WTC11 (cell line): ENCODE data around the gene NATD1. TPM values are rescaled to one million over a fixed set of nuclear protein-coding genes. Genes with fewer than 3 reads are reported as not detected.

Experiments used
- ATAC-seq: fragments of 200-7000 bp; cut with Tn5 transposase; 2 replicates; pipeline ENCODE4 v1.10.0; 2021; ENCODE audit warnings: mild to moderate bottlenecking, moderate library complexity
- CTCF ChIA-PET: fragments of 300-600 bp; sonication (Branson Sonifier 250); formaldehyde crosslinking; loops from one replicate; lab custom pipeline; 2021; ENCODE audit warnings: antibody characterized with exemption; lab: Charles Lee
- POLR2A ChIA-PET: fragments of 350-600 bp; sonication (Branson Sonifier 250); formaldehyde crosslinking; loops from one replicate; lab custom pipeline; 2021; ENCODE audit warnings: antibody characterized with exemption; lab: Charles Lee
- DNase-seq: peaks from one replicate; pipeline ENCODE4 v3.0.0; 2021; ENCODE audit warnings: low spot score
- H3K27ac Mint-ChIP-seq: 2 replicates; pipeline ENCODE4 v1.8.0; 2021; ENCODE audit warnings: mixed read lengths
- H3K27me3 Mint-ChIP-seq: 2 replicates; pipeline ENCODE4 v1.8.0; 2021; ENCODE audit warnings: low read depth, mild to moderate bottlenecking, moderate library complexity, mixed read lengths
- H3K36me3 Mint-ChIP-seq: 2 replicates; pipeline ENCODE4 v1.8.0; 2021; ENCODE audit warnings: mixed read lengths
- H3K4me1 Mint-ChIP-seq: 2 replicates; pipeline ENCODE4 v1.8.0; 2022; ENCODE audit warnings: mixed read lengths
- H3K4me3 Mint-ChIP-seq: 2 replicates; pipeline ENCODE4 v1.8.0; 2021; ENCODE audit warnings: mild to moderate bottlenecking, moderate library complexity, mixed read lengths
- H3K9me3 Mint-ChIP-seq: 2 replicates; pipeline ENCODE4 v1.8.0; 2021; ENCODE audit warnings: mixed read lengths
- ATF1 ChIP-seq: sonication (generic); formaldehyde crosslinking; IDR thresholded peaks from 2 replicates; pipeline ENCODE4 v1.8.1; 2023; ENCODE audit warnings: mild to moderate bottlenecking, moderate library complexity, missing genetic modification reagents
- CREM ChIP-seq: sonication (generic); formaldehyde crosslinking; IDR thresholded peaks from 2 replicates; pipeline ENCODE4 v1.8.1; 2022; ENCODE audit warnings: mild to moderate bottlenecking, missing genetic modification reagents, moderate library complexity
- FOXK1 ChIP-seq: sonication (generic); formaldehyde crosslinking; IDR thresholded peaks from 2 replicates; pipeline ENCODE4 v1.8.0; 2022; ENCODE audit warnings: mild to moderate bottlenecking, moderate library complexity, missing genetic modification reagents
- KAT7 ChIP-seq: sonication (generic); formaldehyde crosslinking; IDR thresholded peaks from 2 replicates; pipeline ENCODE4 v1.8.1; 2023; ENCODE audit warnings: missing genetic modification reagents, mild to moderate bottlenecking, borderline replicate concordance
- NFE2L1 ChIP-seq: sonication (generic); formaldehyde crosslinking; IDR thresholded peaks from 2 replicates; pipeline ENCODE4 v1.8.1; 2023; ENCODE audit warnings: missing genetic modification reagents
- NR1H2 ChIP-seq: sonication (generic); formaldehyde crosslinking; IDR thresholded peaks from 2 replicates; pipeline ENCODE4 v1.9.0; 2021; ENCODE audit warnings: mild to moderate bottlenecking, moderate library complexity, missing genetic modification reagents
- SP1 ChIP-seq: sonication (generic); formaldehyde crosslinking; conservative IDR thresholded peaks from 2 replicates; pipeline ENCODE4 v1.8.1; 2022; ENCODE audit warnings: missing genetic modification reagents
- ZNF219 ChIP-seq: sonication (generic); formaldehyde crosslinking; IDR thresholded peaks from 2 replicates; pipeline ENCODE4 v1.8.0; 2023; ENCODE audit warnings: missing genetic modification reagents, mild to moderate bottlenecking, borderline replicate concordance
- total RNA-seq: library from RNA; stranded (reverse); gene quantifications from 3 replicates; pipeline ENCODE4 v1.2.3, GENCODE V29; 2021
- TF ChIP-seq, protein P1 (sequence below): sonication (generic); formaldehyde crosslinking; IDR thresholded peaks from 2 replicates; pipeline ENCODE4 v1.8.0; 2022; ENCODE audit warnings: missing genetic modification reagents
- TF ChIP-seq, protein P2 (sequence below): sonication (generic); formaldehyde crosslinking; IDR thresholded peaks from 2 replicates; pipeline ENCODE4 v1.8.0; 2023; ENCODE audit warnings: missing genetic modification reagents, mild to moderate bottlenecking, borderline replicate concordance
- TF ChIP-seq, protein P3 (sequence below): fragments of 250-450 bp; sonication (Bioruptor Pico); IDR thresholded peaks from 2 replicates; pipeline ENCODE4 v1.9.0; 2021; ENCODE audit warnings: moderate library complexity, mild to moderate bottlenecking, inconsistent platforms, borderline replicate concordance
- TF ChIP-seq, protein P4 (sequence below): fragments of 250-450 bp; sonication (Bioruptor Pico); IDR thresholded peaks from 2 replicates; pipeline ENCODE4 v1.8.0; 2021; ENCODE audit warnings: mild to moderate bottlenecking
- TF ChIP-seq, protein P5 (sequence below): sonication (generic); formaldehyde crosslinking; IDR thresholded peaks from 2 replicates; pipeline ENCODE4 v1.8.1; 2022; ENCODE audit warnings: low read depth, missing genetic modification reagents, borderline replicate concordance
- TF ChIP-seq, protein P6 (sequence below): sonication (generic); formaldehyde crosslinking; IDR thresholded peaks from 2 replicates; pipeline ENCODE4 v1.8.1; 2022; ENCODE audit warnings: mild to moderate bottlenecking, moderate library complexity, missing genetic modification reagents

The NATD1 gene
- total RNA-seq, 1 experiment from 2014 or later: 10.1 TPM

DNA sequence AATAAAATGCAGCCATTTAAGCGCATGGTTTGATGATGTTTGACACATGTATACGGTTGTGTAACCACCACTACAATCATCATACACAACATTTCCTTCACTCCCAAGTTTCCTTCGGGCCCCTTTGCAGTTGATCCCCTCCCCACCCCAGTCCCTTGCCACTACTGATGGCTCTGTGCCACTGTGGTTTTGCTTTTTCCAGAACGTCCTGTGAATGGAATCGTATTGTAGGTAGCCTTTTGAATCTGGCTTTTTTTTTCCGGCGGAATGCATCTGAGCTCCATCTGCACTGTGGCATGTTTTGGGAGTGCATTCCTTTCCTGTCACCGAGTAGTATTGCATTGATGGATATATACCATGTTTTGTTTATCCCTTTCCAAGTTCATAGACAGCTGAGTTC lies 16.2 kb upstream of the NATD1 start:
- ChIA-PET POLR2A (no interaction called here), CTCF (interaction anchor here (1.4 to 1.8 kb wide), 2 partner anchors 11 to 188 kb away, joined by 4 to 6 read pairs; no protein-coding TSS in a partner anchor)

More for the DNA sequence above, 16.2 kb upstream of the NATD1 start:
- Mint-ChIP-seq H3K27ac (no peak overlapping the region), H3K4me3 (no peak overlapping the region), H3K27me3 (peaks cover 6% of the 10 kb centered on the region), H3K9me3 (no peaks in the 10 kb centered on the region), H3K36me3 (no peaks in the 10 kb centered on the region), H3K4me1 (peaks cover 11% of the 10 kb centered on the region)
- no peak for TF ChIP-seq SP1 (CRISPR knock-in tag)
- TF ChIP-seq, protein P1, sequence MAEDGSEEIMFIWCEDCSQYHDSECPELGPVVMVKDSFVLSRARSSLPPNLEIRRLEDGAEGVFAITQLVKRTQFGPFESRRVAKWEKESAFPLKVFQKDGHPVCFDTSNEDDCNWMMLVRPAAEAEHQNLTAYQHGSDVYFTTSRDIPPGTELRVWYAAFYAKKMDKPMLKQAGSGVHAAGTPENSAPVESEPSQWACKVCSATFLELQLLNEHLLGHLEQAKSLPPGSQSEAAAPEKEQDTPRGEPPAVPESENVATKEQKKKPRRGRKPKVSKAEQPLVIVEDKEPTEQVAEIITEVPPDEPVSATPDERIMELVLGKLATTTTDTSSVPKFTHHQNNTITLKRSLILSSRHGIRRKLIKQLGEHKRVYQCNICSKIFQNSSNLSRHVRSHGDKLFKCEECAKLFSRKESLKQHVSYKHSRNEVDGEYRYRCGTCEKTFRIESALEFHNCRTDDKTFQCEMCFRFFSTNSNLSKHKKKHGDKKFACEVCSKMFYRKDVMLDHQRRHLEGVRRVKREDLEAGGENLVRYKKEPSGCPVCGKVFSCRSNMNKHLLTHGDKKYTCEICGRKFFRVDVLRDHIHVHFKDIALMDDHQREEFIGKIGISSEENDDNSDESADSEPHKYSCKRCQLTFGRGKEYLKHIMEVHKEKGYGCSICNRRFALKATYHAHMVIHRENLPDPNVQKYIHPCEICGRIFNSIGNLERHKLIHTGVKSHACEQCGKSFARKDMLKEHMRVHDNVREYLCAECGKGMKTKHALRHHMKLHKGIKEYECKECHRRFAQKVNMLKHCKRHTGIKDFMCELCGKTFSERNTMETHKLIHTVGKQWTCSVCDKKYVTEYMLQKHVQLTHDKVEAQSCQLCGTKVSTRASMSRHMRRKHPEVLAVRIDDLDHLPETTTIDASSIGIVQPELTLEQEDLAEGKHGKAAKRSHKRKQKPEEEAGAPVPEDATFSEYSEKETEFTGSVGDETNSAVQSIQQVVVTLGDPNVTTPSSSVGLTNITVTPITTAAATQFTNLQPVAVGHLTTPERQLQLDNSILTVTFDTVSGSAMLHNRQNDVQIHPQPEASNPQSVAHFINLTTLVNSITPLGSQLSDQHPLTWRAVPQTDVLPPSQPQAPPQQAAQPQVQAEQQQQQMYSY (CRISPR knock-in tag): no peak
- TF ChIP-seq, protein P2, sequence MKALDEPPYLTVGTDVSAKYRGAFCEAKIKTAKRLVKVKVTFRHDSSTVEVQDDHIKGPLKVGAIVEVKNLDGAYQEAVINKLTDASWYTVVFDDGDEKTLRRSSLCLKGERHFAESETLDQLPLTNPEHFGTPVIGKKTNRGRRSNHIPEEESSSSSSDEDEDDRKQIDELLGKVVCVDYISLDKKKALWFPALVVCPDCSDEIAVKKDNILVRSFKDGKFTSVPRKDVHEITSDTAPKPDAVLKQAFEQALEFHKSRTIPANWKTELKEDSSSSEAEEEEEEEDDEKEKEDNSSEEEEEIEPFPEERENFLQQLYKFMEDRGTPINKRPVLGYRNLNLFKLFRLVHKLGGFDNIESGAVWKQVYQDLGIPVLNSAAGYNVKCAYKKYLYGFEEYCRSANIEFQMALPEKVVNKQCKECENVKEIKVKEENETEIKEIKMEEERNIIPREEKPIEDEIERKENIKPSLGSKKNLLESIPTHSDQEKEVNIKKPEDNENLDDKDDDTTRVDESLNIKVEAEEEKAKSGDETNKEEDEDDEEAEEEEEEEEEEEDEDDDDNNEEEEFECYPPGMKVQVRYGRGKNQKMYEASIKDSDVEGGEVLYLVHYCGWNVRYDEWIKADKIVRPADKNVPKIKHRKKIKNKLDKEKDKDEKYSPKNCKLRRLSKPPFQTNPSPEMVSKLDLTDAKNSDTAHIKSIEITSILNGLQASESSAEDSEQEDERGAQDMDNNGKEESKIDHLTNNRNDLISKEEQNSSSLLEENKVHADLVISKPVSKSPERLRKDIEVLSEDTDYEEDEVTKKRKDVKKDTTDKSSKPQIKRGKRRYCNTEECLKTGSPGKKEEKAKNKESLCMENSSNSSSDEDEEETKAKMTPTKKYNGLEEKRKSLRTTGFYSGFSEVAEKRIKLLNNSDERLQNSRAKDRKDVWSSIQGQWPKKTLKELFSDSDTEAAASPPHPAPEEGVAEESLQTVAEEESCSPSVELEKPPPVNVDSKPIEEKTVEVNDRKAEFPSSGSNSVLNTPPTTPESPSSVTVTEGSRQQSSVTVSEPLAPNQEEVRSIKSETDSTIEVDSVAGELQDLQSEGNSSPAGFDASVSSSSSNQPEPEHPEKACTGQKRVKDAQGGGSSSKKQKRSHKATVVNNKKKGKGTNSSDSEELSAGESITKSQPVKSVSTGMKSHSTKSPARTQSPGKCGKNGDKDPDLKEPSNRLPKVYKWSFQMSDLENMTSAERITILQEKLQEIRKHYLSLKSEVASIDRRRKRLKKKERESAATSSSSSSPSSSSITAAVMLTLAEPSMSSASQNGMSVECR (CRISPR knock-in tag): no peak
- TF ChIP-seq, protein P3, sequence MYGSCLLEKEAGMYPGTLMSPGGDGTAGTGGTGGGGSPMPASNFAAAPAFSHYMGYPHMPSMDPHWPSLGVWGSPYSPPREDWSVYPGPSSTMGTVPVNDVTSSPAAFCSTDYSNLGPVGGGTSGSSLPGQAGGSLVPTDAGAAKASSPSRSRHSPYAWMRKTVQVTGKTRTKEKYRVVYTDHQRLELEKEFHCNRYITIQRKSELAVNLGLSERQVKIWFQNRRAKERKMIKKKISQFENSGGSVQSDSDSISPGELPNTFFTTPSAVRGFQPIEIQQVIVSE: no peak
- TF ChIP-seq, protein P4, sequence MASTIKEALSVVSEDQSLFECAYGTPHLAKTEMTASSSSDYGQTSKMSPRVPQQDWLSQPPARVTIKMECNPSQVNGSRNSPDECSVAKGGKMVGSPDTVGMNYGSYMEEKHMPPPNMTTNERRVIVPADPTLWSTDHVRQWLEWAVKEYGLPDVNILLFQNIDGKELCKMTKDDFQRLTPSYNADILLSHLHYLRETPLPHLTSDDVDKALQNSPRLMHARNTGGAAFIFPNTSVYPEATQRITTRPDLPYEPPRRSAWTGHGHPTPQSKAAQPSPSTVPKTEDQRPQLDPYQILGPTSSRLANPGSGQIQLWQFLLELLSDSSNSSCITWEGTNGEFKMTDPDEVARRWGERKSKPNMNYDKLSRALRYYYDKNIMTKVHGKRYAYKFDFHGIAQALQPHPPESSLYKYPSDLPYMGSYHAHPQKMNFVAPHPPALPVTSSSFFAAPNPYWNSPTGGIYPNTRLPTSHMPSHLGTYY (CRISPR knock-in tag): no peak
- no peak for TF ChIP-seq NFE2L1
- no peak for TF ChIP-seq NR1H2 (CRISPR knock-in tag)
- TF ChIP-seq, protein P5, sequence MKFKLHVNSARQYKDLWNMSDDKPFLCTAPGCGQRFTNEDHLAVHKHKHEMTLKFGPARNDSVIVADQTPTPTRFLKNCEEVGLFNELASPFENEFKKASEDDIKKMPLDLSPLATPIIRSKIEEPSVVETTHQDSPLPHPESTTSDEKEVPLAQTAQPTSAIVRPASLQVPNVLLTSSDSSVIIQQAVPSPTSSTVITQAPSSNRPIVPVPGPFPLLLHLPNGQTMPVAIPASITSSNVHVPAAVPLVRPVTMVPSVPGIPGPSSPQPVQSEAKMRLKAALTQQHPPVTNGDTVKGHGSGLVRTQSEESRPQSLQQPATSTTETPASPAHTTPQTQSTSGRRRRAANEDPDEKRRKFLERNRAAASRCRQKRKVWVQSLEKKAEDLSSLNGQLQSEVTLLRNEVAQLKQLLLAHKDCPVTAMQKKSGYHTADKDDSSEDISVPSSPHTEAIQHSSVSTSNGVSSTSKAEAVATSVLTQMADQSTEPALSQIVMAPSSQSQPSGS (CRISPR knock-in tag): no peak
- TF ChIP-seq FOXK1 (CRISPR knock-in tag): no peak
- TF ChIP-seq, protein P6, sequence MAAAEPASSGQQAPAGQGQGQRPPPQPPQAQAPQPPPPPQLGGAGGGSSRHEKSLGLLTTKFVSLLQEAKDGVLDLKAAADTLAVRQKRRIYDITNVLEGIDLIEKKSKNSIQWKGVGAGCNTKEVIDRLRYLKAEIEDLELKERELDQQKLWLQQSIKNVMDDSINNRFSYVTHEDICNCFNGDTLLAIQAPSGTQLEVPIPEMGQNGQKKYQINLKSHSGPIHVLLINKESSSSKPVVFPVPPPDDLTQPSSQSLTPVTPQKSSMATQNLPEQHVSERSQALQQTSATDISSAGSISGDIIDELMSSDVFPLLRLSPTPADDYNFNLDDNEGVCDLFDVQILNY (CRISPR knock-in tag): no peak
- TF ChIP-seq ZNF219 (CRISPR knock-in tag): no peak
- TF ChIP-seq CREM (CRISPR knock-in tag): no peak
- TF ChIP-seq ATF1: no peak
- no peak for TF ChIP-seq KAT7 (CRISPR knock-in tag)
- ATAC-seq (no peak), DNase-seq (no peak)
